K562 (cell line): ENCODE measurements around the gene IFI27L1. TPM values are rescaled to one million over a fixed set of nuclear protein-coding genes. Genes with fewer than 3 reads are reported as not detected.
A peak's percentile ranks its signal among the peaks of the same experiment; 100 is the strongest.

ENCODE experiments used
- CEBPG ChIP-seq, 3 experiments: fragments of 200-800 bp in 1 of 3; sonication (Bioruptor generic) in 1 of 3; sonication (generic) in 1 of 3; formaldehyde crosslinking in 1 of 3; IDR thresholded peaks in 2 of 3; conservative IDR thresholded peaks in 1 of 3; 2 replicates each; pipeline versions ENCODE4 v1.6.1 to v1.8.0; 2016 to 2022; ENCODE audit warnings: missing compliant biosample characterization in 2 of 3, missing genetic modification characterization in 2 of 3, mild to moderate bottlenecking in 1 of 3, missing genetic modification reagents in 1 of 3
- CTBP1 ChIP-seq: fragments of 450-650 bp; IDR thresholded peaks from 2 replicates; pipeline ENCODE4 v1.6.1; 2016; ENCODE audit warnings: borderline replicate concordance
- DMBX1 ChIP-seq: fragments of 250-450 bp; sonication (Bioruptor Pico); IDR thresholded peaks from 2 replicates; pipeline ENCODE4 v1.8.0; 2022; ENCODE audit warnings: inconsistent platforms, mild to moderate bottlenecking, moderate library complexity, borderline replicate concordance
- L3MBTL2 ChIP-seq: fragments of 450-650 bp; IDR thresholded peaks from 2 replicates; pipeline ENCODE4 v1.6.1; 2016; ENCODE audit warnings: mild to moderate bottlenecking, moderate library complexity
- NR2C2 ChIP-seq, 2 experiments: fragments of 200-800 bp in 1 of 2; sonication (Bioruptor generic) in 1 of 2; sonication (generic) in 1 of 2; formaldehyde crosslinking in 1 of 2; IDR thresholded peaks; 2 replicates each; pipeline versions ENCODE4 v1.6.1 to v1.8.0; 2016 to 2022; ENCODE audit warnings: mild to moderate bottlenecking in 1 of 2, missing compliant biosample characterization in 1 of 2, missing genetic modification characterization in 1 of 2, missing genetic modification reagents in 1 of 2
- SMAD4 ChIP-seq: fragments of 250-450 bp; sonication (Bioruptor Pico); conservative IDR thresholded peaks from 2 replicates; pipeline ENCODE4 v1.8.0; 2021; ENCODE audit warnings: inconsistent platforms, mild to moderate bottlenecking, moderate library complexity
- ZBTB40 ChIP-seq, 2 experiments: fragments of 450-650 bp in 1 of 2; sonication (generic) in 1 of 2; formaldehyde crosslinking in 1 of 2; IDR thresholded peaks; 2 replicates each; pipeline versions ENCODE4 v1.7.1 to v1.9.0; 2016 to 2022; ENCODE audit warnings: inconsistent platforms in 1 of 2, mild to moderate bottlenecking in 1 of 2, missing genetic modification reagents in 1 of 2
- ZNF253 ChIP-seq: fragments of 250-450 bp; sonication (Bioruptor Pico); conservative IDR thresholded peaks from 2 replicates; pipeline ENCODE4 v1.6.1; 2021; ENCODE audit warnings: mild to moderate bottlenecking
- polyA plus RNA-seq, 8 experiments: library from polyadenylated mRNA; depleted of rRNA in 4 of 8; stranded (reverse) in 5 of 8; unstranded in 3 of 8; fragments of >200 nt; fragmentation: Nextera tagmentation in 2 of 8; fragmentation: Illumina TruSeq in 1 of 8; extraction: Ambion mirVana in 2 of 8; extraction: Trizol in 1 of 8; gene quantifications; 2 replicates each; pipeline versions ENCODE4 v1.2.1 to v1.2.3, GENCODE V29; 2011 to 2014; ENCODE audit warnings: inconsistent platforms in 1 of 8, missing spikeins in 1 of 8
- total RNA-seq, 7 experiments: library from RNA; depleted of rRNA in 6 of 7; stranded (reverse); fragments of >200 nt in 6 of 7; fragmentation: Illumina TruSeq in 2 of 7; extraction: Trizol in 2 of 7; gene quantifications; 2 replicates each; pipeline versions ENCODE4 v1.2.1 to v1.2.3, GENCODE V29; 2011 to 2021; ENCODE audit warnings: low replicate concordance in 1 of 7

IFI27L1 gene
- total and polyA plus RNA-seq, 9 of the 15 experiments (the other 6 are each of a cell fraction or from before 2014, with no cell fraction given) = 14.5 to 28.0 (median 23.8) TPM

GRCh38 chr14:94144765-94145164 lies 63.7 kb downstream of the IFI27L1 start (continued):
- TF ChIP-seq ZBTB40 (IDR thresholded peaks at IDR 0.05) (0 out of 2 replicates have a peak, but pooled peaks have one; percentile 53), ZBTB40 (CRISPR knock-in tag; IDR thresholded peaks at IDR 0.05) (no peak), CTBP1 (peak; percentile 30; the same call in 1 of the 2 replicates), CEBPG (CRISPR knock-in tag; IDR thresholded peaks at IDR 0.05) (peak; percentile 72), CEBPG (tag; conservative IDR thresholded peaks at IDR 0.05 in 1 of 2, IDR thresholded peaks at IDR 0.05 in 1 of 2) (peak; percentile 31 to 32; a peak in 1 of 4 replicates), L3MBTL2 (0 out of 2 replicates have a peak, but pooled peaks have one; percentile 42), SMAD4 (CRISPR knock-in tag) (peak; percentile 61; the same call in 1 of the 2 replicates), DMBX1 (CRISPR knock-in tag) (peak; percentile 42; the same call in 1 of the 2 replicates), ZNF253 (CRISPR knock-in tag) (no peak), NR2C2 (CRISPR knock-in tag; IDR thresholded peaks at IDR 0.05) (no peak), NR2C2 (tag; IDR thresholded peaks at IDR 0.05) (peak; percentile 70)
